Measurements from ENCODE around the gene TOMM40L. TPM values are rescaled to one million over a fixed set of nuclear protein-coding genes. Genes with fewer than 3 reads are reported as not detected.

TOMM40L gene
- total RNA-seq, 4 donors from 2014 or later: 8.3 to 32.2 (median 24.9) TPM

DNA sequence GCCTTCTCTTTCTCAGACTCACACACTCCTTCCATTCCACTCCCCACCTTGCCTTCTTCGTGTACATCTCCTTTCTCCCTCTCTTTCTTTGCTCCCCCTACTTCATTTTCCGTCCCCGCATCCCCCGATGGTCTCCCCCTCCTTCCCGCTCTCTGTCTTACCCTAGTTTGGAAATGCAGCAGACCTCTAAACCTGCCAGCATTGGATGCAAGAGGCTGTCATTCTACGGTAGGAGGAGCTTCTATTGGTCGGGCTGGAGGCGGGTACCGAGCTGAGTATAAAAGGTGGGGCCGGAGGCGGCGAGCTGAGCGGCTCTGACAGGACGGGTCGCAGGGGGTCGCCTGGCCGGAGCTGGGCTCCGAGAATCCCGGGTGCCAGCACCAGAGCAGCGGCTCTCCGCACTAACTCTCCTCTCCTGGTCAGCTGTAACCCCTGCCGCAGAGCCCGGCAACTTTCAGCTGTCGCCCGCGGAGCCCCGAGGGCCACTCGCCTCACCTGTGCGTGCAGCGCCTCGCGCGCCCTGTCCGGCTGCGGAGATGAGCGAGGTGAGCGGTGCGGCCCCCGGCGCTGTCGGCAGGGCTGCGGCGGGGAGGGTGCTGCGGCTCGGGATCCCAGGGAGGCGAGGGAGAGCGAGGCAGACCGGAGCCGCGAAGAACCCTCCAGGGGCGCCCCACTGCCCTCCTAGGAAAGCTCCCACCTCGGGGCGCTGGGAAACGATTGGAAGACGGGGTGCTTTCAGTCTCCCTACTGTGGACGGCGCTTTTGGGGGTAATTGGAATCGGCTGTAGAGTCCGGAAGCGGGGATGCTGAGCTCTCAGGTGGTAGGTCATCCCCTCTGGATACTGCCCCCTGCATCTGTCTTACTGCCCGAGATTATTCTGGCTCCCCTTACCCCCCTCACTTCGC is 32.8 kb downstream of the TOMM40L start, which contains the start of gene PCP4L1:
Gene PCP4L1 (plus strand): TSS at position 307 of the 906 bp plus-strand sequence. CDS start 230 bp downstream, at position 537.
- TF ChIP-seq POLR2A (IDR thresholded peaks at IDR 0.05): no peak
- TF ChIP-seq, protein P1, sequence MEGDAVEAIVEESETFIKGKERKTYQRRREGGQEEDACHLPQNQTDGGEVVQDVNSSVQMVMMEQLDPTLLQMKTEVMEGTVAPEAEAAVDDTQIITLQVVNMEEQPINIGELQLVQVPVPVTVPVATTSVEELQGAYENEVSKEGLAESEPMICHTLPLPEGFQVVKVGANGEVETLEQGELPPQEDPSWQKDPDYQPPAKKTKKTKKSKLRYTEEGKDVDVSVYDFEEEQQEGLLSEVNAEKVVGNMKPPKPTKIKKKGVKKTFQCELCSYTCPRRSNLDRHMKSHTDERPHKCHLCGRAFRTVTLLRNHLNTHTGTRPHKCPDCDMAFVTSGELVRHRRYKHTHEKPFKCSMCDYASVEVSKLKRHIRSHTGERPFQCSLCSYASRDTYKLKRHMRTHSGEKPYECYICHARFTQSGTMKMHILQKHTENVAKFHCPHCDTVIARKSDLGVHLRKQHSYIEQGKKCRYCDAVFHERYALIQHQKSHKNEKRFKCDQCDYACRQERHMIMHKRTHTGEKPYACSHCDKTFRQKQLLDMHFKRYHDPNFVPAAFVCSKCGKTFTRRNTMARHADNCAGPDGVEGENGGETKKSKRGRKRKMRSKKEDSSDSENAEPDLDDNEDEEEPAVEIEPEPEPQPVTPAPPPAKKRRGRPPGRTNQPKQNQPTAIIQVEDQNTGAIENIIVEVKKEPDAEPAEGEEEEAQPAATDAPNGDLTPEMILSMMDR (IDR thresholded peaks at IDR 0.05): no peak

DNA sequence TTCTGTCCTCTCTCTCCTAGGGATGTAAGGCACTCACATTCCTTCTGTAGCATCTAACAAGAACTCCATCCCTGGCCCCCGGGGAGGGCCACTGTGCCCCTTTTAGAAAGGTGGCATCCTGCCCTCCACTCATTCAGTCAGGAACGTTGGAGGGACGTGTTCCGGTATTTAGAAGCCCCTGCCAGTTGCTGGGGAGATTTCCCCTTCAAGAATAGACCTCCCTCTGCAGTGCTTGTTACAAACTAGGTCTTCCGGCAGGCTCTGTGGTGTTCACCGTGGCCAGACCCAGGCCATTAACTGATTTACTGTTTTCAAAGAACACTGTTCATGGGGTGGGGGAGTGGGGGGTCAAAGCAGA is 33.5 kb downstream of the TOMM40L start:
- peaks cover 0 to 9% of the 10 kb centered on the region in 2 donors for H3K27me3 ChIP-seq
- peaks cover 0 to 21% (median 0%) of the 10 kb centered on the region in 4 donors for H3K4me1 ChIP-seq
- no peak overlapping the region for H3K27ac ChIP-seq
- H3K36me3 ChIP-seq: no peaks in the 10 kb centered on the region
- H3K4me3 ChIP-seq: peak overlapping the region in 2 of 4 donors; percentile 53 to 59
- TF ChIP-seq, protein P1 (IDR thresholded peaks at IDR 0.05): no peak
- no peak for TF ChIP-seq POLR2A (IDR thresholded peaks at IDR 0.05)
- peaks cover 0 to 12% (median 5%) of the 10 kb centered on the region in 4 donors for H3K9me3 ChIP-seq
- DNase-seq: no peak

More for the DNA sequence above, 32.8 kb downstream of the TOMM40L start, which contains the start of gene PCP4L1:
- peak; percentile 20 to 59 (median 54) for DNase-seq
- H3K27ac ChIP-seq: no peak within 1 kb of the TSS
- no peaks in the 10 kb centered on the region for H3K36me3 ChIP-seq
- peak within 1 kb of the TSS in 3 of 4 donors; percentile 45 to 59 (median 53) for H3K4me3 ChIP-seq
- H3K9me3 ChIP-seq: peaks cover 0 to 12% (median 5%) of the 10 kb centered on the region in 4 donors
- H3K4me1 ChIP-seq: peaks cover 0 to 21% (median 0%) of the 10 kb centered on the region in 4 donors
- peaks cover 0 to 9% of the 10 kb centered on the region in 2 donors for H3K27me3 ChIP-seq

DNA sequence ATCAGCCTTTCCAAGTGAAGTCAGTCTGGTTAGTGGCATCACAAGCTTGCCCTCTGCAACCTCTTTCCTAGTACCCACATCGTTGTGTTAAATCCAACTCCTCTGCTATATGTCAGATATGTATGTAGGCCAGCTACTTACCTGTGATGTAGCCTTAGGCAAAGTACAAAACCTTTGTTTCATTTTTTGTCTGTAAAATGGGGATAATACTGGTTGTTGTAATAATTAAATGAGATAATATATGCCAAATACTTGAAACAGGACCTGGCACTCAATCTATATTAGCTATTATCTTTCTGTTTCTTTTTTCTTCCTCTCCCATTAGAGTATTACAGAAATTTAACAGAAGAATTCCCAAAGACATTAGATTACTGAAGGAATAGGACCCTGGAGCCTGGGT is 33.9 kb downstream of the TOMM40L start:
- DNase-seq: no peak
- no peak overlapping the region for H3K27ac ChIP-seq
- no peak overlapping the region for H3K4me3 ChIP-seq
- no peaks in the 10 kb centered on the region for H3K36me3 ChIP-seq
- peaks cover 0 to 9% of the 10 kb centered on the region in 2 donors for H3K27me3 ChIP-seq
- TF ChIP-seq POLR2A (IDR thresholded peaks at IDR 0.05): no peak
- TF ChIP-seq, protein P1 (IDR thresholded peaks at IDR 0.05): no peak
- peaks cover 0 to 12% (median 5%) of the 10 kb centered on the region in 4 donors for H3K9me3 ChIP-seq
- H3K4me1 ChIP-seq: peaks cover 0 to 21% (median 0%) of the 10 kb centered on the region in 4 donors

DNA sequence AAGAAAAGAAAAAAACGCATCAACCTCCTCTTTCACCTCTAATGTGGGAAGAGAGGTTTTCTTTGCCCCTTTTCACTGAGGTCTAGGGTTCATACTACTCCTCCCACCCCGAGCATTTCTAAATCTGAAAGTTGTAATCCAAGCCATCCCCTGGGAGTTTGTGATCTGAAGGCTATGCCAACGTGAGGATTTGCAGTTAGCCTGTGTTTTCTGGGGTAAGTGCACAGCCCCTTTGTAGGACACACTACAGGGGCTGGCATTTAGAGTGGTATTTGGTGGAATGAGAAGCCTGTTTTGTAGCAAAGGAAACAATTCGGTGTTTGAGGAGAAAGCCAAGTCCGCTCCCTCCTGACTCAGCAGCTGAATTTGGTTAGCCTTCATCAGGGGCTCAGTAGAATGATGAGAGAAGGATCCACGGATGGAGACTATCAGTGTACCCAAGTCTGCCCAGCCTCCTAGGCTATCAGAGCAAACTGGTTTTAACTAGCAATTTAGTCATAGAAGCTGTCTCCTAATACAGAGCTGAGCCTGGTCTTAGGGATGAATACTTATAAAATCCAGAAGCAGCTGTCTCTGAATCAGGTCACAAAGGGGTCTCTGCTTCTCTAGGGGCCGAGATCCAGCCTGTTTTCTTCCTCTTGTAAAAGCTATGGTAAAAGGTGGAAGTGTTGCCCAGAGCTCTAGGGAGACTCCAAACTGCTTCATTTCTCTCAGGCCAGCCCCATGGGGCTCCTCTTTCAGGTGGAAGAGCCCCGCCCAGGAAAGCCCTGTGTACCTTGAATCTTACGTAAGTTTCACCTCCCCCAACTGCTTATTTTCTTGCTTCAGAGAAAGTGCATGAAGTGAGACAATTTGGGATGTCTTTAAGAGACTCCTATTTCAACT is 34.8 kb downstream of the TOMM40L start:
- H3K9me3 ChIP-seq: peaks cover 0 to 12% (median 5%) of the 10 kb centered on the region in 4 donors
- TF ChIP-seq POLR2A (IDR thresholded peaks at IDR 0.05): no peak
- TF ChIP-seq, protein P1 (IDR thresholded peaks at IDR 0.05): no peak
- no peak for DNase-seq
- no peaks in the 10 kb centered on the region for H3K36me3 ChIP-seq
- peaks cover 0 to 9% of the 10 kb centered on the region in 2 donors for H3K27me3 ChIP-seq
- no peak overlapping the region for H3K27ac ChIP-seq
- no peak overlapping the region for H3K4me3 ChIP-seq
- peaks cover 0 to 21% (median 0%) of the 10 kb centered on the region in 4 donors for H3K4me1 ChIP-seq
